Liver (tissue), 9 donors: ENCODE measurements around the gene EBLN2. TPM values are rescaled to one million over a fixed set of nuclear protein-coding genes. Genes with fewer than 3 reads are reported as not detected.

Source experiments
- DNase-seq: peaks from one replicate; pipeline ENCODE4 v3.0.0-alpha.2; 2017; ENCODE audit warnings: low spot score
- H3K27ac ChIP-seq, 2 donors: one replicate each; pipeline ENCODE4 v1.7.0; 2013; ENCODE audit warnings: inconsistent platforms in 2 of 2, low read length in 2 of 2, control low read depth in 1 of 2, low read depth in 1 of 2, mild to moderate bottlenecking in 1 of 2
- H3K27me3 ChIP-seq, 4 donors: one replicate each; pipeline versions ENCODE4 v1.6.1 to v1.7.0; 2013; ENCODE audit warnings: low read length in 3 of 4, inconsistent platforms in 1 of 4, mild to moderate bottlenecking in 1 of 4, moderate library complexity in 1 of 4; ENCODE audit not compliant: control insufficient read depth in 4 of 4, insufficient read depth in 4 of 4
- H3K36me3 ChIP-seq, 4 donors: one replicate each; pipeline versions ENCODE4 v1.6.1 to v1.7.0; 2013; ENCODE audit warnings: low read length in 3 of 4, mild to moderate bottlenecking in 3 of 4, low read depth in 1 of 4, moderate library complexity in 1 of 4; ENCODE audit not compliant: control insufficient read depth in 4 of 4, insufficient read depth in 3 of 4
- H3K4me1 ChIP-seq, 4 donors: one replicate each; pipeline versions ENCODE4 v1.6.1 to v1.7.0; 2013; ENCODE audit warnings: low read length in 3 of 4, mild to moderate bottlenecking in 3 of 4, moderate library complexity in 1 of 4; ENCODE audit not compliant: control insufficient read depth in 4 of 4, insufficient read depth in 4 of 4
- H3K4me3 ChIP-seq, 3 donors: one replicate each; pipeline versions ENCODE4 v1.6.1 to v1.7.0; 2013; ENCODE audit warnings: low read length in 3 of 3, control low read depth in 1 of 3, low read depth in 1 of 3, mild to moderate bottlenecking in 1 of 3
- H3K9ac ChIP-seq, 2 donors: one replicate each; pipeline ENCODE4 v1.7.0; 2013; ENCODE audit warnings: low read length in 2 of 2, mild to moderate bottlenecking in 2 of 2, moderate library complexity in 2 of 2, control low read depth in 1 of 2, low read depth in 1 of 2
- H3K9me3 ChIP-seq, 4 donors: one replicate each; pipeline versions ENCODE4 v1.6.1 to v1.7.0; 2013; ENCODE audit warnings: low read length in 3 of 4; ENCODE audit not compliant: control insufficient read depth in 4 of 4
- ATF3 ChIP-seq: IDR thresholded peaks from 2 replicates; pipeline ENCODE4 v1.6.1; 2016; ENCODE audit warnings: antibody characterized with exemption
- CTCF ChIP-seq: fragments of 150-350 bp; IDR thresholded peaks from 2 replicates; pipeline ENCODE4 v1.5.1; 2017; ENCODE audit warnings: improper control_type of control experiment, low read depth, low read length; ENCODE audit not compliant: missing input control
- EGR1 ChIP-seq, 2 donors: IDR thresholded peaks; 2 replicates each; pipeline ENCODE4 v1.6.1; 2016 to 2018; ENCODE audit warnings: antibody characterized with exemption in 2 of 2, low read depth in 2 of 2
- FOXA1 ChIP-seq: IDR thresholded peaks from 2 replicates; pipeline ENCODE4 v1.6.1; 2016; ENCODE audit warnings: antibody characterized with exemption
- FOXA2 ChIP-seq: IDR thresholded peaks from 2 replicates; pipeline ENCODE4 v1.6.1; 2016; ENCODE audit warnings: antibody characterized with exemption
- GABPA ChIP-seq, 2 donors: IDR thresholded peaks in 1 of 2; conservative IDR thresholded peaks in 1 of 2; 2 replicates each; pipeline ENCODE4 v1.6.1; 2016; ENCODE audit warnings: antibody characterized with exemption in 2 of 2, mild to moderate bottlenecking in 1 of 2, moderate library complexity in 1 of 2
- HNF4A ChIP-seq, 2 donors: conservative IDR thresholded peaks; 2 replicates each; pipeline ENCODE4 v1.6.1; 2016; ENCODE audit warnings: antibody characterized with exemption in 2 of 2, mild to moderate bottlenecking in 2 of 2
- HNF4G ChIP-seq: IDR thresholded peaks from 2 replicates; pipeline ENCODE4 v1.6.1; 2016; ENCODE audit warnings: antibody characterized with exemption
- JUND ChIP-seq, 2 donors: IDR thresholded peaks; 2 replicates each; pipeline ENCODE4 v1.6.1; 2016; ENCODE audit warnings: antibody characterized with exemption in 2 of 2
- MAX ChIP-seq: IDR thresholded peaks from 2 replicates; pipeline ENCODE4 v1.6.1; 2016; ENCODE audit warnings: antibody characterized with exemption
- NR2F2 ChIP-seq: IDR thresholded peaks from 2 replicates; pipeline ENCODE4 v1.6.1; 2016; ENCODE audit warnings: antibody characterized with exemption
- RAD21 ChIP-seq, 2 donors: IDR thresholded peaks; 2 replicates each; pipeline ENCODE4 v1.6.1; 2016; ENCODE audit warnings: antibody characterized with exemption in 2 of 2, mild to moderate bottlenecking in 2 of 2
- RXRA ChIP-seq, 2 donors: IDR thresholded peaks; 2 replicates each; pipeline ENCODE4 v1.6.1; 2017 to 2018; ENCODE audit warnings: antibody characterized with exemption in 2 of 2, mild to moderate bottlenecking in 1 of 2
- SP1 ChIP-seq: IDR thresholded peaks from 2 replicates; pipeline ENCODE4 v1.6.1; 2018; ENCODE audit warnings: antibody characterized with exemption, mild to moderate bottlenecking
- TAF1 ChIP-seq: conservative IDR thresholded peaks from 2 replicates; pipeline ENCODE4 v1.6.1; 2016; ENCODE audit warnings: antibody characterized with exemption, mild to moderate bottlenecking
- YY1 ChIP-seq: IDR thresholded peaks from 2 replicates; pipeline ENCODE4 v1.6.1; 2016; ENCODE audit warnings: antibody characterized with exemption, mild to moderate bottlenecking
- ZBTB33 ChIP-seq: IDR thresholded peaks from 2 replicates; pipeline ENCODE4 v1.6.1; 2016; ENCODE audit warnings: antibody characterized with exemption
- WGBS: extraction: QIAGEN DNeasy Blood & Tissue Kit; methylation state at CpG from one replicate; pipeline ENCODE4 v1.1.7; 2013; 5-methylcytosine and 5-hydroxymethylcytosine counted together
- polyA plus RNA-seq, 2 donors: library from polyadenylated mRNA; stranded (reverse) in 1 of 2; unstranded in 1 of 2; fragments of 200-250 nt in 1 of 2; fragments of >200 nt in 1 of 2; fragmentation: Nextera tagmentation in 1 of 2; extraction: Ambion mirVana in 1 of 2; gene quantifications; one replicate each; pipeline versions ENCODE4 v1.2.1 to v1.2.3, GENCODE V29; 2013 to 2015
- total RNA-seq, 2 donors: library from RNA; depleted of rRNA; stranded (reverse); fragments of >200 nt; gene quantifications; one replicate each; pipeline ENCODE4 v1.2.3, GENCODE V29; 2014
- donor health status: healthy.
- donor health status: healthy.
- donor health status: healthy.
- donor health status: healthy.
- donor health status: healthy.

Gene EBLN2
- total and polyA plus RNA-seq, 4 donors = 0.31 to 7.2 (median 2.0) TPM

- no peak for TF ChIP-seq EGR1 (IDR thresholded peaks at IDR 0.05; ENCODE audit: low read depth in 2 of 2)
- Histone ChIP-seq H3K9ac (no peak overlapping the region), H3K9me3 (no peaks in the 10 kb centered on the region), H3K4me1 (no peaks in the 10 kb centered on the region), H3K27me3 (peaks cover 0 to 3% (median 0%) of the 10 kb centered on the region in 4 donors), H3K27ac (no peak overlapping the region), H3K36me3 (no peaks in the 10 kb centered on the region), H3K4me3 (no peak overlapping the region)
- 87% methylated on average over 5 of the region's 5 CpGs for WGBS
- no peak for DNase-seq
Observed at GRCh38 chr3:73107676-73108187, 46.3 kb downstream of the EBLN2 start.

GRCh38 chr3:73108750-73109149, 47.3 kb downstream of the EBLN2 start:
- Histone ChIP-seq H3K36me3 (no peaks in the 10 kb centered on the region), H3K4me3 (no peak overlapping the region), H3K9ac (no peak overlapping the region), H3K27ac (no peak overlapping the region), H3K4me1 (no peaks in the 10 kb centered on the region), H3K9me3 (no peaks in the 10 kb centered on the region), H3K27me3 (peaks cover 0 to 3% (median 0%) of the 10 kb centered on the region in 4 donors)
- WGBS = 92% methylated on average over 3 of the region's 3 CpGs
- TF ChIP-seq ZBTB33 (no peak), CTCF (no peak), FOXA2 (no peak), RXRA (IDR thresholded peaks at IDR 0.05) (no peak)
- DNase-seq = no peak

- 85% methylated on average over 20 of the region's 20 CpGs for WGBS
- Histone ChIP-seq H3K4me1 (no peaks in the 10 kb centered on the region), H3K9me3 (no peaks in the 10 kb centered on the region), H3K27ac (no peak overlapping the region), H3K36me3 (no peaks in the 10 kb centered on the region), H3K9ac (no peak overlapping the region), H3K4me3 (no peak overlapping the region), H3K27me3 (peaks cover 0 to 3% (median 0%) of the 10 kb centered on the region in 4 donors)
- no peak for DNase-seq
- TF ChIP-seq ZBTB33 = no peak
- no peak for TF ChIP-seq EGR1 (IDR thresholded peaks at IDR 0.05; ENCODE audit: low read depth in 2 of 2)
- TF ChIP-seq RAD21 (IDR thresholded peaks at IDR 0.05) = no peak
- TF ChIP-seq SP1 = no peak
- no peak for TF ChIP-seq CTCF
- no peak for TF ChIP-seq HNF4A (conservative IDR thresholded peaks at IDR 0.05)
- no peak for TF ChIP-seq HNF4G
- TF ChIP-seq TAF1 = no peak
- no peak for TF ChIP-seq ATF3
- TF ChIP-seq YY1 = no peak
- TF ChIP-seq GABPA (IDR thresholded peaks at IDR 0.05 in 1 of 2, conservative IDR thresholded peaks at IDR 0.05 in 1 of 2) = no peak
- TF ChIP-seq JUND (IDR thresholded peaks at IDR 0.05) = no peak
- TF ChIP-seq FOXA1 = no peak
- TF ChIP-seq RXRA (IDR thresholded peaks at IDR 0.05) = no peak
- TF ChIP-seq NR2F2 = no peak
- TF ChIP-seq MAX = no peak
Observed at GRCh38 chr3:73110530-73110929, 49.1 kb downstream of the EBLN2 start.
